ENCODE results near the gene CDHR1. TPM values are rescaled to one million over a fixed set of nuclear protein-coding genes. Genes with fewer than 3 reads are reported as not detected.

CDHR1 gene
- total and polyA plus RNA-seq, 7 donors, result 0.03 to 0.37 TPM; not detected in 5

- no peak overlapping the region for H3K27ac ChIP-seq
- WGBS, 3 donors, result 40 to 48% (median 44%) methylated on average over 7 of the region's 7 CpGs
- DNase-seq (no peak), ATAC-seq (no peak)
- H3K36me3 ChIP-seq (ENCODE audit: insufficient read depth in 1 of 2, low read depth in 1 of 2), result no peaks in the 10 kb centered on the region
- H3K4me3 ChIP-seq, result no peak overlapping the region
- no peak for TF ChIP-seq CTCF (IDR thresholded peaks at IDR 0.05)
- H3K27me3 ChIP-seq (ENCODE audit: insufficient read depth in 3 of 3, low read length in 2 of 3), result peaks cover 0 to 7% (median 3%) of the 10 kb centered on the region in 3 donors
- intact Hi-C loops (cut with DNase I), result loop anchor here (5.0 to 10.0 kb wide), 2 partner anchors 107 to 110 kb away; no protein-coding TSS in a partner anchor
- no peaks in the 10 kb centered on the region for H3K9me3 ChIP-seq
- no peaks in the 10 kb centered on the region for H3K4me1 ChIP-seq
These were observed 73.3 kb downstream of the CDHR1 start for GRCh38 chr10:84267503-84268126.

- intact Hi-C loops (cut with DNase I), result loop anchor here (5.0 to 10.0 kb wide), 2 partner anchors 106 to 108 kb away; no protein-coding TSS in a partner anchor
- TF ChIP-seq CTCF (IDR thresholded peaks at IDR 0.05), result no peak
- Histone ChIP-seq H3K36me3 (ENCODE audit: insufficient read depth in 1 of 2, low read depth in 1 of 2) (no peaks in the 10 kb centered on the region), H3K27ac (no peak overlapping the region), H3K27me3 (ENCODE audit: insufficient read depth in 3 of 3, low read length in 2 of 3) (peaks cover 0 to 17% (median 3%) of the 10 kb centered on the region in 3 donors), H3K9me3 (no peaks in the 10 kb centered on the region), H3K4me3 (no peak overlapping the region), H3K4me1 (no peaks in the 10 kb centered on the region)
- WGBS, 3 donors, result 66 to 78% (median 71%) methylated on average over 1 of the region's 1 CpG
- ATAC-seq (no peak), DNase-seq (no peak)
These were observed 74.8 kb downstream of the CDHR1 start for GRCh38 chr10:84269162-84269561.

Other genes with a start within 250 kb of the CDHR1 start
- 100 to 1,000 TPM; 230 to 353 (median 263) TPM for gene GHITM, start 55.0 kb upstream of the CDHR1 start, total RNA-seq
- 100 to 1,000 TPM; 253 to 633 (median 436) TPM for gene GHITM, start 55.0 kb upstream of the CDHR1 start, polyA plus RNA-seq
- not detected for gene GPR15LG, start 20.7 kb upstream of the CDHR1 start, total RNA-seq
- under 1 TPM in 2 of 3 donors, not detected in 1; 0.09 to 0.15 TPM for gene GPR15LG, start 20.7 kb upstream of the CDHR1 start, polyA plus RNA-seq
- gene LRIT2, start 31.0 kb downstream of the CDHR1 start, total RNA-seq, result not detected
- gene LRIT2, start 31.0 kb downstream of the CDHR1 start, polyA plus RNA-seq, result not detected
- not detected for gene LRIT1, start 47.0 kb downstream of the CDHR1 start, total RNA-seq
- gene LRIT1, start 47.0 kb downstream of the CDHR1 start, polyA plus RNA-seq, result not detected
- gene RGR, start 50.5 kb downstream of the CDHR1 start, total RNA-seq, result not detected
- gene RGR, start 50.5 kb downstream of the CDHR1 start, polyA plus RNA-seq, result under 1 TPM; 0.10 to 0.28 (median 0.25) TPM
- gene CCSER2, start 134.1 kb downstream of the CDHR1 start, total RNA-seq, result 100 to 1,000 TPM in 3 of 4 donors, 10 to 100 TPM in 1; 65.7 to 122 (median 114) TPM
- 10 to 100 TPM; 12.5 to 56.4 (median 28.8) TPM for gene CCSER2, start 134.1 kb downstream of the CDHR1 start, polyA plus RNA-seq